Right atrium auricular region (tissue), 2 donors: ENCODE data around the gene SAG. TPM values are rescaled to one million over a fixed set of nuclear protein-coding genes. Genes with fewer than 3 reads are reported as not detected.

Source experiments
- DNase-seq: peaks from one replicate; pipeline ENCODE4 v3.0.0-alpha.2; 2019; ENCODE audit warnings: low spot score
- H3K27ac ChIP-seq, 2 donors: fragments of 200-600 bp; sonication (generic); 1 replicate in 1 of 2; 2 replicates in 1 of 2; pipeline ENCODE4 v1.5.1; 2016 to 2019
- H3K27me3 ChIP-seq, 2 donors: fragments of 200-600 bp; sonication (generic); one replicate each; pipeline versions ENCODE4 v1.5.1 to v1.6.0; 2017 to 2019
- H3K36me3 ChIP-seq: fragments of 200-600 bp; sonication (generic); one replicate; pipeline ENCODE4 v1.5.1; 2016
- H3K4me1 ChIP-seq, 2 donors: fragments of 200-600 bp; sonication (generic); one replicate each; pipeline versions ENCODE4 v1.5.1 to v1.6.0; 2017 to 2019
- H3K4me3 ChIP-seq, 2 donors: fragments of 200-600 bp; sonication (generic); 1 replicate in 1 of 2; 2 replicates in 1 of 2; pipeline ENCODE4 v1.5.1; 2017 to 2019; ENCODE audit warnings: mild to moderate bottlenecking in 1 of 2, moderate library complexity in 1 of 2
- H3K9me3 ChIP-seq, 2 donors: fragments of 200-600 bp; sonication (generic); one replicate each; pipeline ENCODE4 v1.5.1; 2019
- CTCF ChIP-seq, 2 donors: fragments of 200-600 bp; sonication (generic); IDR thresholded peaks; one replicate each; pipeline ENCODE4 v1.5.1; 2019; ENCODE audit warnings: antibody characterized with exemption in 2 of 2
- total RNA-seq, 2 donors: library from RNA; depleted of rRNA; stranded (reverse); fragments of >200 nt; gene quantifications; one replicate each; pipeline ENCODE4 v1.1.0, GENCODE V29; 2016

The SAG gene
- total RNA-seq, 2 donors from 2014 or later = 2.9 TPM; not detected in 1

- no peaks in the 10 kb centered on the region for H3K36me3 ChIP-seq
- peaks cover 0 to 39% of the 10 kb centered on the region in 2 donors for H3K4me1 ChIP-seq
- peak overlapping the region in 1 of 2 donors; percentile 26 for H3K4me3 ChIP-seq
- H3K27me3 ChIP-seq = no peaks in the 10 kb centered on the region
- DNase-seq = peak; percentile 96
- no peaks in the 10 kb centered on the region for H3K9me3 ChIP-seq
- H3K27ac ChIP-seq = peak overlapping the region; percentile 88 to 97
- no peak for TF ChIP-seq CTCF (IDR thresholded peaks at IDR 0.05)
Observed at GRCh38 chr2:233387667-233388528, 80.3 kb downstream of the SAG start.

GRCh38 chr2:233389601-233390125 lies 82.0 kb downstream of the SAG start:
- Histone ChIP-seq H3K36me3 (no peaks in the 10 kb centered on the region), H3K9me3 (no peaks in the 10 kb centered on the region), H3K27ac (peak overlapping the region; percentile 88 to 97), H3K27me3 (no peaks in the 10 kb centered on the region), H3K4me1 (peaks cover 0 to 39% of the 10 kb centered on the region in 2 donors), H3K4me3 (no peak overlapping the region)
- no peak for DNase-seq
- no peak for TF ChIP-seq CTCF (IDR thresholded peaks at IDR 0.05)

- Histone ChIP-seq H3K27ac (no peak overlapping the region), H3K4me3 (no peak overlapping the region), H3K27me3 (no peaks in the 10 kb centered on the region), H3K36me3 (no peaks in the 10 kb centered on the region), H3K4me1 (no peaks in the 10 kb centered on the region), H3K9me3 (no peaks in the 10 kb centered on the region)
- no peak for TF ChIP-seq CTCF (IDR thresholded peaks at IDR 0.05)
- no peak for DNase-seq
Observed at GRCh38 chr2:233395687-233396086, 88.1 kb downstream of the SAG start.

Other genes starting within 250 kb of the SAG start
- 1 to 10 TPM; 2.9 to 7.0 TPM for gene INPP5D, start 247.5 kb upstream of the SAG start, total RNA-seq
- 10 to 100 TPM; 12.8 to 16.7 TPM for gene ATG16L1, start 56.1 kb upstream of the SAG start, total RNA-seq
- gene DGKD, start 46.7 kb downstream of the SAG start, total RNA-seq = 10 to 100 TPM; 18.4 to 40.1 TPM